ENCODE data around the gene PDE4D.

PDE4D gene

GRCh38 chr5:59185757-59186385 lies 707.7 kb downstream of the PDE4D start:
- no peak for DNase-seq (ENCODE audit: low read depth)

GRCh38 chr5:59184769-59185168 lies 708.8 kb downstream of the PDE4D start:
- H3K4me3 ChIP-seq (ENCODE audit: low read depth, low read length): no peak overlapping the region
- no peak for DNase-seq (ENCODE audit: low read depth)
- TF ChIP-seq CTCF (conservative IDR thresholded peaks at IDR 0.05; ENCODE audit: low read depth, low read length): no peak

More at GRCh38 chr5:59185757-59186385, 707.7 kb downstream of the PDE4D start:
- TF ChIP-seq CTCF (conservative IDR thresholded peaks at IDR 0.05; ENCODE audit: low read depth, low read length): no peak
- H3K4me3 ChIP-seq (ENCODE audit: low read depth, low read length): no peak overlapping the region

DNA sequence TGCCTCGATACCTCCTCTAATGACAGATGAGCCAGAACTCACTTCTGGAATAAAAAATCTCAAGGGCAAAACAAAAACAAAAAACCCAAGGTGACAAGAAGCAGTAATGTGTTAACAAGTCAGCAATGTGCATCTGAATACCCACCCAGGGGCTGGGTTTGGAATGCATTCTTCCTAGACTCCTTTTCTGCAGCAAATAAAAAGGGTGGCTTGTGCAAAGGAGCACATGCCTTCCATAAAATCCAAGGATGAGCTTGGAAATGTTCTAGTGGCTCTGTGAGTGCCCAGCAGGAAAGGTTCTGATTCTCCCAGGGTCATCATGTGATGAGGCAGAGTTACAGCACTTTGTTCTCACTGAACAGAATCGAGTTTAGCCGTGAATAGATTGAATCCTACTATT lies 710.8 kb downstream of the PDE4D start:
- no peak overlapping the region for H3K4me3 ChIP-seq (ENCODE audit: low read depth, low read length)
- DNase-seq (ENCODE audit: low read depth): no peak
- TF ChIP-seq CTCF (conservative IDR thresholded peaks at IDR 0.05; ENCODE audit: low read depth, low read length): no peak

- H3K4me3 ChIP-seq (ENCODE audit: low read depth, low read length): no peak overlapping the region
- no peak for DNase-seq (ENCODE audit: low read depth)
- no peak for TF ChIP-seq CTCF (conservative IDR thresholded peaks at IDR 0.05; ENCODE audit: low read depth, low read length)
Observed at GRCh38 chr5:59180515-59180914, 713.0 kb downstream of the PDE4D start.

DNA sequence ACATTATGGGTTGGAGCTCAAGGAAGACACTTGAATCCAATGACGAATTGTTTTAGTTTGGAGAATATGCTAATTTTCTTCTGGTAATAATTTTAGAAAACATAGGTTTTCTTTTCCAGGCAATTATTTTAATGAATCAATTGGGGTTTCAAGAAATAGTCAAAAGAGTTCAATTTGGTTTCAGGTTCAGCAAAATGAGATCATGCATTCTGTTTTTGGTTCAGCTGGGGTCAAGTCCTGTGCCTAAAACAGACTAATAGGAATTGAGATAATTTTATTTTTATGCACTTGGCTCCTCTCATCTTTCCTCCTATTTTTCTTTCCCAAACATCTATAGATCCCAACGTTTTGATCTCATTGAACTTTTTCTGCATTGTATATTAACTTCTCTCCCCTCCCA lies 713.8 kb downstream of the PDE4D start:
- H3K4me3 ChIP-seq (ENCODE audit: low read depth, low read length): no peak overlapping the region
- DNase-seq (ENCODE audit: low read depth): no peak
- no peak for TF ChIP-seq CTCF (conservative IDR thresholded peaks at IDR 0.05; ENCODE audit: low read depth, low read length)

DNA sequence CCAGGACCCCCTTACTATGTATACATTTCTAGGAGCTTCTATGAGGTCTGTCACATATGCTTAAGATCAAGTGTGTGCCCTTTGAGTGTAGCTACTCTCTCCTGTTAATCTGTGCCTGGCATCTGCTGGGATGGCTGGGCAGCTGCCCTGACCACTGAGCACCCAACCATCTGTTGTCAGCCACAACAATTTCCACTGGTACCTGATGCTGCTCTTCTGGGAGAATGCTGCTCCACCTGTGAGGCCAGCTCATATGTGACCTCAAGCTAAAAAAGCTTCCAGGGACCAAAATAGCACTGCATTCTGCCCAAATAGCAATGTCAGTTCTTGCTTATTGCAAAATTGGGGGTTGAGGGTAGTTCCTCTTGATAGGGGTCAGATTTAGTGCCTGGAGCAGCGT lies 715.0 kb downstream of the PDE4D start:
- TF ChIP-seq CTCF (conservative IDR thresholded peaks at IDR 0.05; ENCODE audit: low read depth, low read length): no peak
- DNase-seq (ENCODE audit: low read depth): no peak
- H3K4me3 ChIP-seq (ENCODE audit: low read depth, low read length): no peak overlapping the region

GRCh38 chr5:59178071-59178470 lies 715.5 kb downstream of the PDE4D start:
- H3K4me3 ChIP-seq (ENCODE audit: low read depth, low read length): no peak overlapping the region
- no peak for DNase-seq (ENCODE audit: low read depth)
- TF ChIP-seq CTCF (conservative IDR thresholded peaks at IDR 0.05; ENCODE audit: low read depth, low read length): no peak
